Hepatocyte (in vitro differentiated cells): ENCODE measurements around the gene HTR2B. TPM values are rescaled to one million over a fixed set of nuclear protein-coding genes. Genes with fewer than 3 reads are reported as not detected.

ENCODE experiments used
- DNase-seq: peaks from one replicate; pipeline ENCODE4 v3.0.0-alpha.2; 2016; ENCODE audit warnings: low spot score
- H2AFZ ChIP-seq: fragments of 200-600 bp; sonication (generic); 2 replicates; pipeline ENCODE4 v1.6.0; 2016; ENCODE audit warnings: antibody characterized with exemption, mild to moderate bottlenecking
- H3K27ac ChIP-seq: fragments of 200-600 bp; sonication (generic); 2 replicates; pipeline ENCODE4 v1.5.1; 2016; ENCODE audit warnings: mild to moderate bottlenecking
- H3K27me3 ChIP-seq: fragments of 200-600 bp; sonication (generic); 2 replicates; pipeline ENCODE4 v1.6.1; 2016
- H3K36me3 ChIP-seq: fragments of 200-600 bp; sonication (generic); replicated peaks from 2 replicates; pipeline ENCODE4 v1.5.1; 2016; ENCODE audit warnings: low read depth; ENCODE audit not compliant: insufficient read depth
- H3K4me1 ChIP-seq: fragments of 200-600 bp; sonication (generic); 2 replicates; pipeline ENCODE4 v1.5.1; 2016; ENCODE audit warnings: mild to moderate bottlenecking, moderate library complexity; ENCODE audit not compliant: insufficient read depth
- H3K4me2 ChIP-seq: fragments of 200-600 bp; sonication (generic); 2 replicates; pipeline ENCODE4 v1.6.0; 2016
- H3K4me3 ChIP-seq: fragments of 200-600 bp; sonication (generic); 2 replicates; pipeline ENCODE4 v1.5.1; 2016; ENCODE audit warnings: mild to moderate bottlenecking
- H3K79me2 ChIP-seq: fragments of 200-600 bp; sonication (generic); 2 replicates; pipeline ENCODE4 v1.6.0; 2017; ENCODE audit warnings: mild to moderate bottlenecking
- H3K9me2 ChIP-seq: fragments of 200-600 bp; sonication (generic); replicated peaks from 2 replicates; pipeline ENCODE4 v1.6.0; 2017; ENCODE audit warnings: mild to moderate bottlenecking; ENCODE audit not compliant: insufficient read depth
- H3K9me3 ChIP-seq: fragments of 200-600 bp; sonication (generic); 2 replicates; pipeline ENCODE4 v1.5.1; 2016; ENCODE audit warnings: low read depth, mild to moderate bottlenecking
- H4K20me1 ChIP-seq: fragments of 200-600 bp; sonication (generic); 2 replicates; pipeline ENCODE4 v1.6.0; 2016; ENCODE audit warnings: mild to moderate bottlenecking; ENCODE audit not compliant: insufficient read depth, poor library complexity, severe bottlenecking
- EZH2 ChIP-seq: fragments of 200-600 bp; sonication (generic); IDR thresholded peaks from 2 replicates; pipeline ENCODE4 v1.6.1; 2016; ENCODE audit warnings: antibody characterized with exemption, mild to moderate bottlenecking, borderline replicate concordance
- EZH2phosphoT487 ChIP-seq: fragments of 200-600 bp; sonication (generic); IDR thresholded peaks from one replicate; pipeline ENCODE4 v1.6.1; 2018; ENCODE audit warnings: antibody characterized with exemption, mild to moderate bottlenecking, low read depth, moderate library complexity; ENCODE audit not compliant: unreplicated experiment, severe bottlenecking
- WGBS: methylation state at CpG from one replicate; pipeline ENCODE4 v1.1.6; 2016; ENCODE audit warnings: low lambda C conversion rate; ENCODE audit errors: missing lambda C conversion rate; 5-methylcytosine and 5-hydroxymethylcytosine counted together
- polyA plus RNA-seq: library from polyadenylated mRNA; unstranded; fragments of >200 nt; fragmentation: Nextera tagmentation; extraction: Ambion mirVana; gene quantifications from 2 replicates; pipeline ENCODE4 v1.2.1, GENCODE V29; 2016
- total RNA-seq: library from RNA; depleted of rRNA; stranded (reverse); fragments of >200 nt; gene quantifications from 2 replicates; pipeline ENCODE4 v1.2.3, GENCODE V29; 2014
- TF ChIP-seq, protein P1 (sequence below): fragments of 200-600 bp; sonication (generic); IDR thresholded peaks from 2 replicates; pipeline ENCODE4 v1.5.1; 2016; ENCODE audit warnings: antibody characterized with exemption, mild to moderate bottlenecking; ENCODE audit not compliant: poor library complexity

The HTR2B gene
- total and polyA plus RNA-seq, 2 experiments from 2014 or later, result 0.73 to 1.1 TPM

DNA sequence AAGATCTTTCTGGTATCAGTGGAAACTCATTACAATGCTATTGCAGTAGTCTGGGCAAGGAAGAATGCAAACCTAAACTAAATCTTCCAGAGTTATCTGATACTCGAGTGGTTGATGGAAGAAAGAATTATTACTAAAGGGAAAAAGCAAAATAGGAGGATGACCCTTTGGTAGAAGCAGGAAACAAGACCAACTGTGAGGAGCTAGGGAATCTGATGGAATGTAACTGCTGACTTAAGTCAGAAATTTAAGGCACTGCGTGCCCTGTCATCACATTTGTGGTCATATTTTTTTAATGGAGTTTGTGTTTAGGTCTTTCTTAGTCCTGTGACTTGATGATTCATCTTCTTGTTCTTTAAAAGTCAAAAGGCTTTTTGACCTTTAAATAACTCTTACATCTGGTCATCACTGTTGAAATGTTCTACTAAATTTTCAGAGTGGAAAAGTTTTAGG, 37.1 kb upstream of the HTR2B start:
- Histone ChIP-seq H3K9me2 (no peaks in the 10 kb centered on the region), H3K4me2 (no peak overlapping the region), H3K79me2 (no peaks in the 10 kb centered on the region)

DNA sequence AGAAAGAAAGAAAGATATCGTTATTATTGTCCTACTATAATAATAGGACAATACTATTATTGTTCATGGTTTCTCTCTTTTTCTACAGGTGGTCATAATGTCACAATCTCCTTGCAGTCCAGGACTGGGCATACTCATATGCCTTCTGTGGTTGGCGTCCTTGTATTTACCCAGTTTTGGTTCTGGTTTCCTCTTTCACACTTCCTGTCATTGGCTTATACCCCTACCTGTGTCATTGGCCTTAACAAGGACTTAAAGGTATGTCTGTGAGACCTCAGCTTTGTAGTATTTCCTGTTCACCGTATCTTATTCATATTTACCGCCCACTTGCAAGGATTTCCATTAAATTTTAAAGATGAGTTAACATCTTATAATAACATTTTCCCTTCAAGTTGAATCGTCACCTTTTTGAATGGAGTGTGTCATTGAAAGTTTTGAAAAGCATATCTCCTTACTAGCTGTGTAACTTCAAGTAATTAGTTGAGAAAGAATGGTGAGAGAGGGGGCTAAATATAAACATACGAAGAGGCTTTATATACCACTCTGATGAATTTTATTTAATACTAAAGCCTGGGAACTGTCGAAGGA, 36.5 kb upstream of the HTR2B start:
- no peak overlapping the region for H3K4me2 ChIP-seq
- no peaks in the 10 kb centered on the region for H3K27me3 ChIP-seq
- H3K27ac ChIP-seq, result peak overlapping the region; percentile 78
- H3K9me2 ChIP-seq, result no peaks in the 10 kb centered on the region
- H3K36me3 ChIP-seq, result no peaks in the 10 kb centered on the region
- no peaks in the 10 kb centered on the region for H4K20me1 ChIP-seq
- 88% methylated on average over 7 of the region's 7 CpGs for WGBS
- H3K9me3 ChIP-seq, result no peaks in the 10 kb centered on the region
- no peak overlapping the region for H2AFZ ChIP-seq
- no peaks in the 10 kb centered on the region for H3K79me2 ChIP-seq
- TF ChIP-seq EZH2 (no peak), EZH2phosphoT487 (no peak)
- TF ChIP-seq, protein P1, sequence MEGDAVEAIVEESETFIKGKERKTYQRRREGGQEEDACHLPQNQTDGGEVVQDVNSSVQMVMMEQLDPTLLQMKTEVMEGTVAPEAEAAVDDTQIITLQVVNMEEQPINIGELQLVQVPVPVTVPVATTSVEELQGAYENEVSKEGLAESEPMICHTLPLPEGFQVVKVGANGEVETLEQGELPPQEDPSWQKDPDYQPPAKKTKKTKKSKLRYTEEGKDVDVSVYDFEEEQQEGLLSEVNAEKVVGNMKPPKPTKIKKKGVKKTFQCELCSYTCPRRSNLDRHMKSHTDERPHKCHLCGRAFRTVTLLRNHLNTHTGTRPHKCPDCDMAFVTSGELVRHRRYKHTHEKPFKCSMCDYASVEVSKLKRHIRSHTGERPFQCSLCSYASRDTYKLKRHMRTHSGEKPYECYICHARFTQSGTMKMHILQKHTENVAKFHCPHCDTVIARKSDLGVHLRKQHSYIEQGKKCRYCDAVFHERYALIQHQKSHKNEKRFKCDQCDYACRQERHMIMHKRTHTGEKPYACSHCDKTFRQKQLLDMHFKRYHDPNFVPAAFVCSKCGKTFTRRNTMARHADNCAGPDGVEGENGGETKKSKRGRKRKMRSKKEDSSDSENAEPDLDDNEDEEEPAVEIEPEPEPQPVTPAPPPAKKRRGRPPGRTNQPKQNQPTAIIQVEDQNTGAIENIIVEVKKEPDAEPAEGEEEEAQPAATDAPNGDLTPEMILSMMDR, result no peak
- H3K4me3 ChIP-seq, result no peak overlapping the region
- DNase-seq, result no peak
- H3K4me1 ChIP-seq, result no peaks in the 10 kb centered on the region

More for the DNA sequence above, 37.1 kb upstream of the HTR2B start:
- peak; percentile 13 for DNase-seq
- Histone ChIP-seq H3K36me3 (no peaks in the 10 kb centered on the region), H3K4me3 (no peak overlapping the region), H3K27ac (peak overlapping the region; percentile 78), H4K20me1 (no peaks in the 10 kb centered on the region), H3K9me3 (no peaks in the 10 kb centered on the region), H2AFZ (no peak overlapping the region), H3K27me3 (no peaks in the 10 kb centered on the region), H3K4me1 (no peaks in the 10 kb centered on the region)
- TF ChIP-seq EZH2phosphoT487 (no peak), EZH2 (no peak)
- TF ChIP-seq, protein P1, result no peak
- WGBS, result 62% methylated on average over 2 of the region's 2 CpGs

DNA sequence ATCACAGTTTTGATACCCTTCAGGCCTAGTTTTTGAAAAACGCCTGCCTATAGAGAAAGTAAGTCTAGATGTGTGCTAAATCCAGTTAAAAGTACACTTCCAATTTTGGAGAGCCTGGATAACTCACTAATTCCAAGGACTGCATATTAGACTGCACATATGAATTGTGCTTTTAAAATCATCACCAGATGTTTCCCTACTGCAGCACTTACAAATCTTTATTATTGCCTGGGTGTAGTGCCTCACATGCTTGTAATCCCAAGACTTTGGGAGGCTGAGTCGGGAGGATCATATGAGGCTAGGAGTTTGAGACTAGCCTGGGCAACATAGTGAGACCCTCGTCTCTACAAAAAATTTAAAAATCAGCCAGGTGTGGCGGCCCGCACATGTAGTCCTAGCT, 35.9 kb upstream of the HTR2B start:
- Histone ChIP-seq H3K9me2 (no peaks in the 10 kb centered on the region), H3K79me2 (no peaks in the 10 kb centered on the region), H3K9me3 (no peaks in the 10 kb centered on the region), H3K27ac (peak overlapping the region; percentile 78), H3K27me3 (no peaks in the 10 kb centered on the region), H3K4me2 (no peak overlapping the region), H3K36me3 (no peaks in the 10 kb centered on the region), H3K4me3 (no peak overlapping the region), H4K20me1 (no peaks in the 10 kb centered on the region), H3K4me1 (no peaks in the 10 kb centered on the region), H2AFZ (no peak overlapping the region)
- TF ChIP-seq, protein P1, result no peak
- TF ChIP-seq EZH2 (no peak), EZH2phosphoT487 (no peak)
- 92% methylated on average over 5 of the region's 5 CpGs for WGBS
- no peak for DNase-seq

DNA sequence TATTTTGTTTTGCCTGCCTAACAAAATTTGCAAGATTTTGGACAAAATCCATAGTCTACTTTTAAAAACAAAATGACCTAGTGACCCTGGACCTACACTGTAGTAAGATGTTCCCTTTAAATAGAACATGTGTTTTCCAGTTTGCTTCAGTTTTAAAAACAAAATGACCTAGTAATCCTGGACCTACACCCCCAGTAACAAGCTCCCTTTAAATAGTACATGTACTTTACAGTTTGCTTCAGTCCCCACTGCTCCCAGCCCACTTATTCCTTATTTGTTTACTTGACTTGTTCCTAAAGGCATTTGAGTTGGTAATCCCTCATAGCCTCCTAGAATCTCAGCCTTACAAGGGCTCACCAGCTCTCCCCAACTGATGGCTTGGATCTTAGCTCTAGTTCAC, 34.5 kb upstream of the HTR2B start:
- no peak overlapping the region for H3K4me2 ChIP-seq
- no peaks in the 10 kb centered on the region for H3K9me3 ChIP-seq
- TF ChIP-seq EZH2, result no peak
- no peak overlapping the region for H3K27ac ChIP-seq
- no peaks in the 10 kb centered on the region for H3K79me2 ChIP-seq
- H3K27me3 ChIP-seq, result no peaks in the 10 kb centered on the region
- H3K4me1 ChIP-seq, result no peaks in the 10 kb centered on the region
- H3K4me3 ChIP-seq, result no peak overlapping the region
- H3K9me2 ChIP-seq, result no peaks in the 10 kb centered on the region
- no peaks in the 10 kb centered on the region for H3K36me3 ChIP-seq
- no peak for DNase-seq
- no peaks in the 10 kb centered on the region for H4K20me1 ChIP-seq
- no peak overlapping the region for H2AFZ ChIP-seq
